NOMO-1 treated with DMSO at 0.1 percent for 48 hours (cell line): Measurements from ENCODE around the gene SPTBN4.

ENCODE experiments used
- DNase-seq: peaks from one replicate; lab custom pipeline; 2025; ENCODE audit not compliant: unreplicated experiment; lab: John Stamatoyannopoulos, UW

SPTBN4 gene

DNA sequence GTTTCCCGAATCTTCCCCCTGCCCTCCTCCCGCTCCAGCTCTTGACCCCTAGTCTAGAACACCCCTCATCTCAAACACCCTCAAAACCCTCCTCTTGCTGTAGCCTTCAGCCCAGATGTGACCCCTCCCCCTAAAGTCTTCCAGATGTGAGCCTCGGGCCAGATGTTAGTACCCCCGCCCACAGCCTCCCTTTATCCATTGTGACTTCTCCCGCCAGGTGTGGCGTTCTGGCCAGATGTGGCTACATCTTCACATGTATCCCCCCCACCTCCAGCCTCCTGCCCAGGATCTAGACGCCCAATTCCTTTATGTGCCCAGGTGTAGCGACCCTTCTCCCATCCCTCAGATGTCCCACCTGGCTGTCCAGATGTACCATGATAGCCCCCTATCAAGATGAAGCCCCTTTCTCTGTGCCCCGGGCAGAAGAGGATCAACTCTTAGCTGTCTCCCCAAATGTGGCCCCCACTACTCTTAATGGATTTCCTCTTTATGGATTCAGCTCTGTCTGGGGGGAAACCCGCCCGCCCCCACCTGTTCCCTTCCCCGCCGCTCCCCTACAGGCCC lies 133.9 kb downstream of the SPTBN4 start:
- DNase-seq: no peak

DNA sequence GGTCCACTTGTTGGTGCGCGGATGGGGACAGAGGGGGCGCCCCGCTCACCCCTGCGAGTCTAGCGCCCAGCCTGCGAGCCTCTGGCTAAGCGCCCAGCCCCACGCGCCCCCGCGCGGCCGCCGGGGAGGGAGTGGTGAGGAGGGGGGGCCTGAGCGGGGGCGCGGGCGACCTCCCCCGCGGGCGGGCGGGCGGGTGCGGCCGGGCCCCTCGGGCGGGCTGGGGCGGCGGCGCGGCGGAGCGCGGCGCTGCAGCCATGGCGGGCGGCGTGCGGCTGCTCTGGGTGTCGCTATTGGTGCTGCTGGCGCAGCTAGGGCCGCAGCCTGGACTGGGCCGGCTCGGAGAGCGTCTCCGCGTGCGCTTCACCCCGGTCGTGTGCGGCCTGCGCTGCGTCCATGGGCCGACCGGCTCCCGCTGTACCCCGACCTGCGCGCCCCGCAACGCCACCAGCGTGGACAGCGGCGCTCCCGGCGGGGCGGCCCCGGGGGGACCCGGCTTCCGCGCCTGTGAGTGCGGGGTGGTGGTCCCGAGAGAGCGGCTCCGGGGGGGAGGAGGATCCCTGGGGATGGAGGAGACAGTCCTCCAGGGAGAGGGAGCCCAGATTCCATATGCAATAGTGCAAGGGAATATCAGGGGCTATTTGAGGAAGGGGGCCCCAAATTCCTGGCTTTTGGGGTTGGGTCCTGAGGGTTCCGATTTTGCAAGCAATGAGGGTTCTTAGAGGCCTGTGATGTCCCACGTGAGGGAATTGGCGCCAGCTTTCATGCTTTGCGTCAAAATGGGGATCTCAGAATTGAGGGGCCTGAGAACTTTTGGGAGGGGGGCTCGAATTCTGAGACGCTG lies 134.6 kb downstream of the SPTBN4 start, which contains the start of gene LTBP4:
TSS of gene LTBP4 (plus strand) at position 236 of the 841 bp plus-strand sequence. CDS start at position 255, 19 bp downstream.
- DNase-seq: no peak

DNA sequence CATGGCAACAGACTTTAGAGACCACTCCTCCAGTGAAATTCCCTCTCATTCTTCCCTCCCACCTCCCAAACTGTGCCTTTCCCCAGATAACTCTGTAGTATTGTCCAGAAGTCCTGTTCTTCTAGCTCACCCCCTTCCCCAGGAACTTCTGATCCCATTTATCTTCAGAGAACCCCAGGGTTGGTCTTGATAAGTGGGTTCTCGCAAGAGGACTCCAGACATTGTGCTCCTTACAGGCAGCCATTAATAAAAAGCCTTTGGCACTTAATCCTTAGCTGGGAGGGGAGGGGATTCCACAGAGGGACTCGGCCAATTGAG lies 136.2 kb downstream of the SPTBN4 start:
- no peak for DNase-seq

DNA sequence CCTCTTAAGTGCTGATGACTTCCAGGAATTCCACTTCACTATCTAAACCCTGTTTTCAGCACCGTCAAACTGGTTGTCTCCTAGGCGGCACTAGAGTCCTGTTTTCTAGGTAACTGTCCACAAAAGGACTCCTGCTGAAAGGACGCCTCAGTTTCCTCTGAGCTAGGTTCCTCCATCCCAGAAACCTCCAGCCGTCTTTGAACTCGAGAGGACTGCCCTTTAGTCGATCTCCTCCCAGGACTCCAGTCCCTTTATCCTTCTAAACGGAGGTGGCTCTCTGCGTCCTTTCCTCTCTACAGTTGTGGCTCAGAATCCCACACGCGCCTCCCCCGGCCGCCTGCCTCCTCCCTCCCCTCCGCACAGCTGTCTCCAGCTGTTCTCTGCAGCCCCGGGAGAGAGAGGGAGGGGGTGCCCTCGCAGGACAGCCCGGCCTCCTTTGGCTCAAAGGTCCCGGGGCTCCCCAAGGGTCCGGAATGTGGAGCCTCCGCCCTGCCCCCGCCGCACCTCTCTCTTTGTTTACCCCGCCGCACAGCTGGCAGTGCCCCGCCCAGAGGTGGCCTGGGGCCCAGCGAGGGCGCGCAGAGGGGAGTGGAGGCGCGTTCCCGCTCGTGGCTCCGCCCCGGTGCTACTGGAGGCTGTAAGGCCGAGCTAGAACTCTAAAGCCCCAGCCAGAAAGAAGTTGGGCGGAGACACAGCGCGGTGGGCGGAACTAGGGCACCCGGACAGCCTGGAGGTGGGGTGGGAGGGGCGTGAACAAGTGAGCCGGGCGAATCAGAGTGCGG lies 136.8 kb downstream of the SPTBN4 start:
- DNase-seq: peak; percentile 97

DNA sequence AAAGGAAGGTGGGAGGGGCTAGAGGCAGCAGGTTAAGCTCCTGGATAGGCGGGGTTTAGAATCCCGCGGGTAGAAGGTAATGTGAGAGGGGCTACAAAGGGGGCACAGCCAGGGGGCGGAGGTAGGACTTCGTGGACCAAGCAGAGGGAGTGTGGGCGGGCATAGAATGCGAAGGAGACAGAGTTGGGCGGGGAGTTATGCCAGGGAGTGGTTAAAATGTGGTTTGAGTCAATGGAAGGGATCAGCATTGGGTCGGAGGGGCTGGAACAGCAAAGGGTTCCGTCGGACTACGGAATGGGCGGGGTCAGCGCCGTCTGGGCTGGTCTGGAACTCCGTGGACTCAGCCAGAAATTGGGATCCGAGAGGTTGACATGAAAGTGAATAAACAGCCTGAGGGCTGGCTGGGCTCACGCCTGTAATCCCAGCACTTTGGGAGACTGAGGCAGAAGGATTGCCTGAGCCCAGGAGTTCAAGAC lies 137.4 kb downstream of the SPTBN4 start:
- no peak for DNase-seq

DNA sequence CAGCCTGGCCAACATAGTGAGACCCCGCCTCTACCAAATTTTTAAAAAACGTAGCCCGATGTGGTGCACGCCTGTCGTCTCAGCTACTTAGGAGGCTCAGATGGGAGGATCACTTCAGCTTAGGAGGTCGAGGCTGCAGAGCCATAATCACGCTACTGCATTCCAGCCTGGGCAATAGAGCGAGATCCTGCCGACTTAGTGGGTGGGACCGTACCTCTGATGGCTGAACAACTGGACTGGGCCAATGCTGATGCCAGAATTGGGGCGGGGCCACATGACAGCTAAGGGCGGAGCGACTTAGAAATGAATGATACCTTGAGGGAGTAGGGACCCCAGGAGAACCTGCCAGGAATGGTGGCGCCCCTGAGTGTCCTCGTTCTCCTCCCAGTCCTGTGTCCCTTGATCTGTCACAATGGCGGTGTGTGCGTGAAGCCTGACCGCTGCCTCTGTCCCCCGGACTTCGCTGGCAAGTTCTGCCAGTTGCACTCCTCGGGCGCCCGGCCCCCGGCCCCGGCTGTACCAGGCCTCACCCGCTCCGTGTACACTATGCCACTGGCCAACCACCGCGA lies 137.9 kb downstream of the SPTBN4 start:
- DNase-seq: no peak

DNA sequence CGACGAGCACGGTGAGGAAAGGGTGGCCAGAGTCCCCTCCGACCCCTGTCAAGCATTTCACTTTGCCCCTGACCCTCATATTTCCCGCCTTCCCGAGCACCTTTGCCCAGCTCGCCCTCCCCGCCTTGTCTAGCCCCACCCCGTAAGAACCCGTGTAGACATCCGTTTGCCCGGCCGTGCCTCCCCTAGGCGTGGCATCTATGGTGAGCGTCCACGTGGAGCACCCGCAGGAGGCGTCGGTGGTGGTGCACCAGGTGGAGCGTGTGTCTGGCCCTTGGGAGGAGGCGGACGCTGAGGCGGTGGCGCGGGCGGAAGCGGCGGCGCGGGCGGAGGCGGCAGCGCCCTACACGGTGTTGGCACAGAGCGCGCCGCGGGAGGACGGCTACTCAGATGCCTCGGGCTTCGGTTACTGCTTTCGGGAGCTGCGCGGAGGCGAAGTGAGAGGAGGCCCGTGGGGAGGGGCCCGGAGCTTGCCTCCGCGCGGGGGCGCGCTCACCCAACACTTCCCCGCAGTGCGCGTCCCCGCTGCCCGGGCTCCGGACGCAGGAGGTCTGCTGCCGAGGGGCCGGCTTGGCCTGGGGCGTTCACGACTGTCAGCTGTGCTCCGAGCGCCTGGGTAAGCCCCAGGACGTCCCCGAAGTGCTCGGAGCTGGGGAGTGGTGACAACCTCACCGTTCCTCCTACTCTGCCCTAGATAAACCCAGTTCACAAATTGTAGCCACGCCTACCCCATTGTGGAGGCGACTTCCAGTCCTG lies 138.6 kb downstream of the SPTBN4 start:
- DNase-seq: peak; percentile 78

DNA sequence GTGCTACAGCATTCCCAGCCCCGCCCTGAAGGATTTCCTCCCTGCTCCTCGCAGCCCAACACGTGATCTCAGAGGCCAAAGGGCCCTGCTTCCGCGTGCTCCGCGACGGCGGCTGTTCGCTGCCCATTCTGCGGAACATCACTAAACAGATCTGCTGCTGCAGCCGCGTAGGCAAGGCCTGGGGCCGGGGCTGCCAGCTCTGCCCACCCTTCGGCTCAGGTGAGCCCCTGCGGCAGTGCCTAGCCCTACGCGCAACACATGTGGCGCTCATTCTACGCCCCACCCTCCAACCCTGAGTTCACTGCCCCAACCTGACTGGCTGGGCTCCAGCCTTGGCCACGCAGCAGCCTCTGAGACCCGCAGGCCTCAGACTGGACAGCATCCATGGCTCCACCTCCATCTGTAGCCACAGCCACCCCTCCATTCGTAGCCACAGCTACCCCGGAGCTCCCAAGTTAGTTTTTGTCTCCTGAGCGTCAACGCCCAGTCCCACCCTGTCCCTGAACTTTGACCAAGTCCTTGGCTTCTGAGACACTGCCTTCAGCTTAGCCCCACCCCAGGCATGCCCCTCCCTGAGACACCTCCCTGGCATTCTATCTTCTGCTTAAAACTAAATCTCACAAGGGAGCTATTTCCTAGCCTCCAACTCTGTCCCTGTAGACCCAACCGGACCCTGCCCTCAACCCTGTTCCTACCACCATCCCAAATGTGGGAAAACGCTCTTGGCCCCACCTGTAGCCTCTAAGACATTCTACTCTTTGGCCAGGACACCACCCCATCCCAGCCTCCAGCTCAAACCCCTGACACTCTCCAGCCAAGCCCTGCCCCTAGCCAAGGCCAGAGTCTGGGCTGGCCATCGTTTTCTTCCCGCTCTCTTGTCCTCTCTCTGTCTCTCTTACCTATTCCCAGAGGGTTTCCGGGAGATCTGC lies 140.8 kb downstream of the SPTBN4 start:
- DNase-seq: no peak

DNA sequence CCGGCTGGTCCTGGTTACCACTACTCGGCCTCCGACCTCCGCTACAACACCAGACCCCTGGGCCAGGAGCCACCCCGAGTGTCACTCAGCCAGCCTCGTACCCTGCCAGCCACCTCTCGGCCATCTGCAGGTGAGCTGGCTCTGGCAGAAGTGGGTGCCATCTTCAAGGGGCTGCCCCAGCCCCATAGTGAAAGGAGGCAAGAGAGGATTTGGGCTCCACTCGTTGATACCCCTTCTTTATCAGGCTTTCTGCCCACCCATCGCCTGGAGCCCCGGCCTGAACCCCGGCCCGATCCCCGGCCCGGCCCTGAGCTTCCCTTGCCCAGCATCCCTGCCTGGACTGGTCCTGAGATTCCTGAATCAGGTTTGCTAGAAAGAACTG lies 141.4 kb downstream of the SPTBN4 start:
- DNase-seq: no peak

DNA sequence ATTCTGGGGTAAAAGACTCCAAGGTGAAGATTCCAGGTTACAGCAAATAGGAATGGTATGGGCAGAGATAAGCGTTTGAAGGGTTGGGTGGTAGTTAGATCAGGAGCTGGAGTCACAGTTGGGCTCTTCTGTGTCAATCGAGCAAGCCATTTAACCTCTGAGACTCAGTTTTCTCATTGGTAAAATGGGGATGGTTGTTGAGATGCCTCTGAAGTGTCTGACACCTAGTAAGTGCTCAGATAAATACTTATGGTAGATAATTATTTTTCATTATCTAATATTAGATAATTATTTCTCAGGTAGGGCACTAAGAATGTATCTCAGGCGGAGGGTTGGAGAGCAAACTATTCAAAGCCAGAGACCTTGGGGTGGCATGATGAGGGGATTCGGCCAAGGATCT lies 142.2 kb downstream of the SPTBN4 start:
- no peak for DNase-seq

DNA sequence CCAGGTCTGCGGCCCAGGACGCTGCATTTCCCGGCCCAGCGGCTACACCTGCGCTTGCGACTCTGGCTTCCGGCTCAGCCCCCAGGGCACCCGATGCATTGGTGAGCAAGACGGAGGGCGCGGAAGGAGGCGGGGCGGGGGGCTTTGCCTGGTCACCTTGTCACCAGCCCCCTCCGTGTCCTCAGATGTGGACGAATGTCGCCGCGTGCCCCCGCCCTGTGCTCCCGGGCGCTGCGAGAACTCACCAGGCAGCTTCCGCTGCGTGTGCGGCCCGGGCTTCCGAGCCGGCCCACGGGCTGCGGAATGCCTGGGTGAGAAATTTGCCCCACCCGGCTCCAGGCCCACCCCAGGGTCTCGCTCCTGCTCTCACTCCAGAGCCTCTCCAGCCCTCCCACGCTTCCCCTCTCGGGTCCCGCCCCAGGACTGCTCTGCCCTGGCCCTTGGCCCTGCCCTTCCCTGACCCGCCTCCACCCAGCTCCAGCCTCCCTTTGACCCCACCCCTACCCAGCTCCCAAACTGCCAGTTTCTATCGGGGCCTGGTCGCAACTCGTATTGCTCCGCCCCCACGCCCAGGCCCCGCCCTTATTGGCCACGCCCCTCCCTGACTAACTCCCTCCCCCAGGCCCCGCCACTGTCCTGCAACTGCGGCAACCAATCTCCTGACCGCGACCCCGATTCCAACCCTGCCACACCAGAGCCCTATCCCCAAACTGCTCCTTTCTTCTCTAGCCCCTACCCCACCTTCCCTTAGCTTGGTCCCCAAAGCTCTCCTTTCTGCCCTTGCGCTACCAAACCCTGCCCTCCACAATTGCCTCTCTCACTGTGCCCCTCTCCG lies 143.0 kb downstream of the SPTBN4 start:
- peak; percentile 86 for DNase-seq

DNA sequence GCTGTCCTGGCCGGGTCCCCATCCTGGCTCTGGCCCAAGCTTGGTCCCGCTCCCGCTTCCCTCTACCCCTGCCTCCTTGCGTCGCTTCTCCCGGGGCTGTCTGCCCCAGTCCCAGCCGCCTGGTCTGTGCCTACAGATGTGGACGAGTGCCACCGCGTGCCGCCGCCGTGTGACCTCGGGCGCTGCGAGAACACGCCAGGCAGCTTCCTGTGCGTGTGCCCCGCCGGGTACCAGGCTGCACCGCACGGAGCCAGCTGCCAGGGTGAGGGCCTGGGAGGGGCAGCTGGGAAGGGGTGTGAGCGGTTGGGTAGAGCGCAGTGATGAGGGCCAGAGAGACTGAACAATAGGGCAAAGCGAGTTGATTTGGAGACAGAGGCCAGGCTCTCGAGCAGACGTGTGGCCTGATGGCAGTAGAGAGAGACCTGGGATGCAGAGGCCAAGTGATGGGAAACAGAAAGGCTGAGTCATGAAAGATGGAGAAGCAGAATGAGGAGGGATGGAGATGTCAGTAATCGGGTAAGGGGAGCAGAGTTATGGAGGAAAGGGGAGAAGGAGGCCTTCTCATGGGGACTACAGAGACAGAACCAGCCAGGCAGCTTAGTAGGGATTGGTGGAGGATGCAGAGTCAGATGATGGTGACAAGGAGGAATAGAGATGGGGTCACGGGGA lies 143.7 kb downstream of the SPTBN4 start:
- DNase-seq: no peak

DNA sequence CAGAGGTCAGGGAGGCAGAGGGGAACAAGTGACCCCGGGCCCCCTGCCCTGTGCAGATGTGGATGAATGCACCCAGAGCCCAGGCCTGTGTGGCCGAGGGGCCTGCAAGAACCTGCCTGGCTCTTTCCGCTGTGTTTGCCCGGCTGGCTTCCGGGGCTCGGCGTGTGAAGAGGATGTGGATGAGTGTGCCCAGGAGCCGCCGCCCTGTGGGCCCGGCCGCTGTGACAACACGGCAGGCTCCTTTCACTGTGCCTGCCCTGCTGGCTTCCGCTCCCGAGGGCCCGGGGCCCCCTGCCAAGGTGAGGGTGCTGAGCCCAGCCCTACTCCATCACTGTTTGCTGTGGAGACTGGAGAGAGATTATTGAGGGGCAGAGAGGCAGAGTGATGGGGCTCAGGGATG lies 144.3 kb downstream of the SPTBN4 start:
- DNase-seq: no peak

DNA sequence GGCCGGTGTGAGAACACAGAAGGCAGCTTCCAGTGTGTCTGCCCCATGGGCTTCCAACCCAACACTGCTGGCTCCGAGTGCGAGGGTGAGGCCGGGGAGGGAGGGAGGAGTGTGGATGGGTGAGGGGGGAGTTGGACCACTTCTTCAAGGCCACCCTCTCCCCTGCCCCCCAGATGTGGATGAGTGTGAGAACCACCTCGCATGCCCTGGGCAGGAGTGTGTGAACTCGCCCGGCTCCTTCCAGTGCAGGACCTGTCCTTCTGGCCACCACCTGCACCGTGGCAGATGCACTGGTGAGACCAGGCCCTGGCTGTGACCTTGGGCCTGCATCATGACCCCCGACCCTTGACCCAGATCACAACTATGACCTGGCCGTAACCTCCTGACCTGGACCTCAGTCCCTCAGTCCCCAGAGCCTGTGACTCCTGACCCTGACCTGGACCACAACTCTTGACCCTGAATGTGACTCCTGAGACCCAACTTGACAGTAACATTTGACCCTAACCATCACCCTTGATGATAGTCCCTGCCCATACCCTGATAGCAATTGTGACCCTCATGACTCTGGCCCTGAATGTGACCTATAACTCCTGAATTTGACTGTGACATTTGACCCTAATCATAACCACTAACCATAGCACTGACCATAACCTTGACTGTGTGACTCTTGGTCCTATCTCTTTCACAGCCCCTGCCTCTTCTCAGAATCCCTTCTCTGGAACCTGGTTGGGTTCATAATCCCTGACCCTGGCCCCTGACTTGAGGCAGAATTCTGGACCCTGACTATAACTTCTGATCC lies 145.3 kb downstream of the SPTBN4 start:
- no peak for DNase-seq

DNA sequence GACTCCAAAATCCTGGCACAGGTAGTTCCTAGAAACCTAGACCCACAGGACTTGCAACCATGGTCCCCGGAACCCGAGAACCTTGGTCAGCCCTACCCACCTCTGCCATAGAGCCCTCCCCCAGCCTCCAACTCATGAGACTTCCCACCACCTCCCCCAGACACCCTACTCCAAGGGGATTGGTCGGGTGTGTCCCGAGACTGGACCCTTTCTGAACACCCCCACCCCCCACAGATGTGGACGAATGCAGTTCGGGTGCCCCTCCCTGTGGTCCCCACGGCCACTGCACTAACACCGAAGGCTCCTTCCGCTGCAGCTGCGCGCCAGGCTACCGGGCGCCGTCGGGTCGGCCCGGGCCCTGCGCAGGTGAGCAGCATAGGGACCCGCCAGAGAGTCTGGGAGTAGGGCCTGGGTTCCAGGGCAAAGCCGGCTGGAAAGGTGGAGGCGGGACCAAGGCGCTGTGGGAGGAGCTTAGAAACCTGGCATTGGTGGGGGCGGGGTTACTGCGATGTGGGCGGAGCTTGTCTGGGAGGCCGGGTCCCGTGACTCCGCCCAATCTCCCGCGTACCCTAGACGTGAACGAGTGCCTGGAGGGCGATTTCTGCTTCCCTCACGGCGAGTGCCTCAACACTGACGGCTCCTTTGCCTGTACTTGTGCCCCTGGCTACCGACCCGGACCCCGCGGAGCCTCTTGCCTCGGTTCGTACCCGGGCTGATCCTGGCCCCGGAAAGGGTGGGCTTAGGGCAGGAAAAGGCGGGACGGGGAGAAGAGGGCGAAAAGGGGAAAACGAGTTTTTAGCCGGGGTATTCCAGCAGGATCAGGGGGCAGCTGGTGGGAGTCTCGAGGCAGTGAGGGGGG lies 146.3 kb downstream of the SPTBN4 start:
- DNase-seq: peak; percentile 51
